ENCODE data around the gene SMAP2. TPM values are rescaled to one million over a fixed set of nuclear protein-coding genes. Genes with fewer than 3 reads are reported as not detected.

The SMAP2 gene
- total RNA-seq, 1 experiment from 2014 or later: 8.2 TPM

DNA sequence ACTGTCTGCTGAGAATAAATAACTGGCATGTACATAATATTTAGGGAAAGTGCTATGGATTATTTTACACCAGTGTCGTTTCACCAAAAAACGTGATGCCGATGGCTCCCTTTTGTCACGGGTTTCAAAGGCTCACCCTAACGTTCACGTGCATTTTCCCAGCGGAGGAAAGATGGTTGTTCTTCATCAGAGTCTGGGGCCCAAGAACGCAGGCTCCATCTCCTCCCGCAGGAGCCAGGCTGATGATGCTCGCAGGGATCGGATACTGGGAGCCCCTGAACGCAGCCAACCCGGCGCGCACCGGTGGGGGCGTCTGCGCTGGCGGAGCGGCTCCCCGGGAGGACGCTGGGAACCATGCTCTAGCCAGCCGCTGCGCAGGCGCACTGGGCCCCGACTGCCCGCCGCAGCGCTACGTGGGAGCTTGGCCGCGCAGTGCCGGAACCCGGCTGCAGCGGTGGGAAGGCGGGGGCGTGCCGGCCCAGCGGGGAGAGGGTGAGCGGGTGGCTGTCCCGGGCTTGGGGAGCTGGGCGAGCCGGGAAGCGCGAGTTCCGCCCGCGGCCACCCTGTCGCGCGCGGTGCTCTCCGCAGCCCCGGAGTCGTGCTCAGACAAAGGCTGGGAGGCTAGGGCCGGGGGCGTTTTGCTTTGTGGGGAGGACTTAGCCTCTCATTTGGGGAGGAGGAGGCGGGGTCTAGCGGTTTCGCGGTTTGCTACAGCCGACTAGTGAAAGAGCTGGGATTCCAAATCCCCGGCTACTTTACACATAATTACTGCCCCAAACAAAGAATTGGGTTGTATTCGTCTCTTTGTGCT is 76.4 kb downstream of the SMAP2 start, which contains the start of gene ZFP69B:
Gene ZFP69B (plus strand): TSS at position 793 of the 811 bp plus-strand sequence. CDS start 486 bp downstream, outside the sequence.
- Histone ChIP-seq H4K91ac (ENCODE audit: insufficient read length, low read depth, low read length) (no peak within 1 kb of the TSS), H3K23ac (ENCODE audit: insufficient read length, low read depth, low read length) (no peak within 1 kb of the TSS), H3K27ac (ENCODE audit: insufficient read length, low read depth, low read length) (peak within 1 kb of the TSS; percentile 48), H4K5ac (ENCODE audit: insufficient read length, low read depth, low read length) (no peak within 1 kb of the TSS), H3K4me1 (ENCODE audit: insufficient read depth, low read length) (no peaks in the 10 kb centered on the region; the same call in 1 of the 2 replicates), H3T11ph (ENCODE audit: low read length) (no peak within 1 kb of the TSS), H3K79me2 (ENCODE audit: insufficient read depth, low read length) (no peaks in the 10 kb centered on the region; the same call in 1 of the 2 replicates), H2AFZ (ENCODE audit: low read length) (peak within 1 kb of the TSS; percentile 41), H3K23me2 (ENCODE audit: insufficient read length, low read depth, low read length, poor library complexity, severe bottlenecking) (peaks cover 15% of the 10 kb centered on the region), H2BK120ac (ENCODE audit: low read depth, low read length, poor library complexity, severe bottlenecking) (no peak within 1 kb of the TSS), H3K14ac (ENCODE audit: insufficient read depth, low read length) (peak within 1 kb of the TSS; percentile 92), H3K27me3 (ENCODE audit: insufficient read depth, low read length) (no peaks in the 10 kb centered on the region), H2BK15ac (ENCODE audit: low read depth, low read length) (no peak within 1 kb of the TSS), H4K20me1 (ENCODE audit: control insufficient read depth, insufficient read depth, insufficient read length) (no peaks in the 10 kb centered on the region), H3K56ac (ENCODE audit: insufficient read length, low read depth, low read length) (no peak within 1 kb of the TSS), H2BK20ac (ENCODE audit: low read depth, low read length, poor library complexity, severe bottlenecking) (no peak within 1 kb of the TSS), H2AK5ac (ENCODE audit: insufficient read length, low read length) (no peak within 1 kb of the TSS), H2BK5ac (ENCODE audit: insufficient read length, low read length) (no peak within 1 kb of the TSS), H3K18ac (ENCODE audit: insufficient read length, low read depth, low read length) (peak within 1 kb of the TSS; percentile 74), H2BK12ac (ENCODE audit: insufficient read length, low read depth, low read length) (no peak within 1 kb of the TSS), H4K8ac (replicated peaks; ENCODE audit: insufficient read length, low read depth, low read length) (no peak within 1 kb of the TSS), H3K9me3 (ENCODE audit: control insufficient read depth, low read depth, low read length) (no peaks in the 10 kb centered on the region), H3K9ac (ENCODE audit: extremely low read depth, insufficient read length, low read length) (peak within 1 kb of the TSS; percentile 82), H3K4me2 (ENCODE audit: insufficient read depth, insufficient read length, low read length) (peak within 1 kb of the TSS; percentile 90), H3K4ac (ENCODE audit: low read depth, low read length) (no peak within 1 kb of the TSS; the same call in 1 of the 2 replicates), H3K79me1 (ENCODE audit: insufficient read depth, low read depth, low read length, poor library complexity, severe bottlenecking) (no peaks in the 10 kb centered on the region)
- DNase-seq: peak; percentile 95
- Mint-ChIP-seq H3K4me3 (peak within 1 kb of the TSS; percentile 82 to 88), H3K36me3 (ENCODE audit: insufficient read depth in 1 of 3, low read depth in 3 of 3) (peaks cover 25 to 46% (median 37%) of the 10 kb centered on the region in 3 experiments), H3K27me3 (ENCODE audit: low read depth) (no peaks in the 10 kb centered on the region), H3K27ac (peak within 1 kb of the TSS; percentile 36 to 97 (median 96); a peak in 5 of 7 replicates), H3K4me1 (peaks cover 20% of the 10 kb centered on the region in 2 experiments), H3K9me3 (peaks cover 32 to 36% of the 10 kb centered on the region in 2 experiments)
- WGBS (ENCODE audit: extremely low coverage, insufficient read length, low lambda C conversion rate): no CpG with 5 or more reads among the region's 64 CpGs
- TF ChIP-seq, protein P1, sequence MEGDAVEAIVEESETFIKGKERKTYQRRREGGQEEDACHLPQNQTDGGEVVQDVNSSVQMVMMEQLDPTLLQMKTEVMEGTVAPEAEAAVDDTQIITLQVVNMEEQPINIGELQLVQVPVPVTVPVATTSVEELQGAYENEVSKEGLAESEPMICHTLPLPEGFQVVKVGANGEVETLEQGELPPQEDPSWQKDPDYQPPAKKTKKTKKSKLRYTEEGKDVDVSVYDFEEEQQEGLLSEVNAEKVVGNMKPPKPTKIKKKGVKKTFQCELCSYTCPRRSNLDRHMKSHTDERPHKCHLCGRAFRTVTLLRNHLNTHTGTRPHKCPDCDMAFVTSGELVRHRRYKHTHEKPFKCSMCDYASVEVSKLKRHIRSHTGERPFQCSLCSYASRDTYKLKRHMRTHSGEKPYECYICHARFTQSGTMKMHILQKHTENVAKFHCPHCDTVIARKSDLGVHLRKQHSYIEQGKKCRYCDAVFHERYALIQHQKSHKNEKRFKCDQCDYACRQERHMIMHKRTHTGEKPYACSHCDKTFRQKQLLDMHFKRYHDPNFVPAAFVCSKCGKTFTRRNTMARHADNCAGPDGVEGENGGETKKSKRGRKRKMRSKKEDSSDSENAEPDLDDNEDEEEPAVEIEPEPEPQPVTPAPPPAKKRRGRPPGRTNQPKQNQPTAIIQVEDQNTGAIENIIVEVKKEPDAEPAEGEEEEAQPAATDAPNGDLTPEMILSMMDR (conservative IDR thresholded peaks at IDR 0.05): no peak

Data from H9 (cell line).